Measurements from ENCODE around the gene ATP6V0C. TPM values are rescaled to one million over a fixed set of nuclear protein-coding genes. Genes with fewer than 3 reads are reported as not detected.

ATP6V0C gene
- total and polyA plus RNA-seq, 7 donors, result 33.2 to 233 (median 51.5) TPM

DNA sequence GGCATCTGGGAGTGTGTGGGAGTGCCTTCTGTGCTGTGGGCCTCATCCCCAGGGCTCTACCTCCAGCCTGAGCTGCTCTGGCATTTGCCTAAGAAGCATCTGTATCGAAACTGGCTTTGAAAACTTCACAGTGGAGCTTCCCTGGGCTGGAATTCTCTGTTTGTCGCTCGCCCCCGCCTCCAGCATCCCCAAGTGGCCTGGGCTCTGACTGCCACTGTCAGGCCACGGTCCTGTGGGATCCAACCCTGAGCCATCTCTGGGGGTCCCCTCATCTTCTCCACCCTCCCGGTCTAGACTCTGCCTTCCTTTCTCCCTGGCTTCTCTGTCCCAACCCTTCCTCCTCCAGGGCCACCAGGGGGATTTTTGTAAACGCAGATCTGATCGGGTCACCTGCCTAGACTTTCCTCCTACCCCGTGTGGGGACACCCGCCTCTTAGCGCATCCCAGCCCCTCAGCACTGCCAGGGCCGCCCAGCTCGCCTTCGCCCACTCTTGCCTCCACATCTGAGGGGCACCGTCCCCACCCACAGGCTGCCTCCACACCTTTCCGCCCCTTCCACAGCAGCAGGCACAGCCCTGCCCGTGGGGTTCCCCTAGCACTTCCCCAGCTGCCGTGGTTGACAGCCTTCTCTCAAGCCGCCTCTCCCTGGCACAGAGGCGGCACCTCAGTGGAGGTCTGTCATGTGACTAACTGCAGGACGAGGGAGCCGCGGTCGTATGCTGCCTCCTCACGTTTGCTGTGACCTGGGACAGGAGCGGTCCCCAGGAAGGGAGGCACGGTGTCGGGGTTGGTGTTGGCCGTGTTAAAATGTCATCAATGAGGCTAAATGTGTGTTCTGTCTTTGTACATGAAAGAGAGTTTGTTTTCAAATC is 26.9 kb upstream of the ATP6V0C start:
- no peak for TF ChIP-seq POLR2AphosphoS5 (IDR thresholded peaks at IDR 0.05)
- TF ChIP-seq POLR2A (IDR thresholded peaks at IDR 0.05), result no peak
- TF ChIP-seq, protein P1, sequence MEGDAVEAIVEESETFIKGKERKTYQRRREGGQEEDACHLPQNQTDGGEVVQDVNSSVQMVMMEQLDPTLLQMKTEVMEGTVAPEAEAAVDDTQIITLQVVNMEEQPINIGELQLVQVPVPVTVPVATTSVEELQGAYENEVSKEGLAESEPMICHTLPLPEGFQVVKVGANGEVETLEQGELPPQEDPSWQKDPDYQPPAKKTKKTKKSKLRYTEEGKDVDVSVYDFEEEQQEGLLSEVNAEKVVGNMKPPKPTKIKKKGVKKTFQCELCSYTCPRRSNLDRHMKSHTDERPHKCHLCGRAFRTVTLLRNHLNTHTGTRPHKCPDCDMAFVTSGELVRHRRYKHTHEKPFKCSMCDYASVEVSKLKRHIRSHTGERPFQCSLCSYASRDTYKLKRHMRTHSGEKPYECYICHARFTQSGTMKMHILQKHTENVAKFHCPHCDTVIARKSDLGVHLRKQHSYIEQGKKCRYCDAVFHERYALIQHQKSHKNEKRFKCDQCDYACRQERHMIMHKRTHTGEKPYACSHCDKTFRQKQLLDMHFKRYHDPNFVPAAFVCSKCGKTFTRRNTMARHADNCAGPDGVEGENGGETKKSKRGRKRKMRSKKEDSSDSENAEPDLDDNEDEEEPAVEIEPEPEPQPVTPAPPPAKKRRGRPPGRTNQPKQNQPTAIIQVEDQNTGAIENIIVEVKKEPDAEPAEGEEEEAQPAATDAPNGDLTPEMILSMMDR (IDR thresholded peaks at IDR 0.05), result no peak
- TF ChIP-seq EP300 (IDR thresholded peaks at IDR 0.05), result no peak
- WGBS, 2 donors, result 40 to 50% methylated on average over 29 of the region's 29 CpGs
- H3K4me3 ChIP-seq, result no peak overlapping the region
- peaks cover 0 to 29% (median 25%) of the 10 kb centered on the region in 4 donors for H3K4me1 ChIP-seq
- no peaks in the 10 kb centered on the region for H3K9me3 ChIP-seq
- no peak for DNase-seq
- intact Hi-C loops (cut with DNase I), result no loop called here
- no peak overlapping the region for H3K27ac ChIP-seq
- H3K27me3 ChIP-seq, result no peaks in the 10 kb centered on the region
- H3K36me3 ChIP-seq, result peaks cover 0 to 8% (median 0%) of the 10 kb centered on the region in 4 donors

DNA sequence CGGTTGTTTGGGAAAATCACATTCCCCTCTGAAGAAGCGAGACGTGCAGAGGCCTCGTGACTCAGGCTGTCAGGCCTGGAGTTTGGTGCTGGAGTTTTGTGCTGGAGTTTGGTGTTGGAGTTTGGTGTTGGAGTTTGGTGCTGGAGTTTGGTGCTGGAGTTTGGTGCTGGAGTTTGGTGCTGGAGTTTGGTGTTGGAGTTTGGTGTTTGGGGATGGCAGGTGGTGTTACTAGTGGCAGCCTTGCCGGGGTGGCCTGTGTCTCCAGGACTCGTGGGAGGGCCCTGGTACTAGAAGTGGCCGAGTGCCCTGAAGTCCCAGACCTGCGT is 26.3 kb upstream of the ATP6V0C start:
- Histone ChIP-seq H3K4me3 (no peak overlapping the region), H3K4me1 (peaks cover 0 to 23% (median 20%) of the 10 kb centered on the region in 4 donors), H3K27ac (no peak overlapping the region), H3K36me3 (peaks cover 0 to 8% (median 0%) of the 10 kb centered on the region in 4 donors), H3K27me3 (no peaks in the 10 kb centered on the region), H3K9me3 (no peaks in the 10 kb centered on the region)
- intact Hi-C loops (cut with DNase I), result no loop called here
- 59 to 77% methylated on average over 8 of the region's 8 CpGs for WGBS, 2 donors
- DNase-seq, result no peak
- TF ChIP-seq POLR2AphosphoS5 (IDR thresholded peaks at IDR 0.05) (no peak), POLR2A (IDR thresholded peaks at IDR 0.05) (no peak), EP300 (IDR thresholded peaks at IDR 0.05) (no peak)
- TF ChIP-seq, protein P1 (IDR thresholded peaks at IDR 0.05), result no peak

DNA sequence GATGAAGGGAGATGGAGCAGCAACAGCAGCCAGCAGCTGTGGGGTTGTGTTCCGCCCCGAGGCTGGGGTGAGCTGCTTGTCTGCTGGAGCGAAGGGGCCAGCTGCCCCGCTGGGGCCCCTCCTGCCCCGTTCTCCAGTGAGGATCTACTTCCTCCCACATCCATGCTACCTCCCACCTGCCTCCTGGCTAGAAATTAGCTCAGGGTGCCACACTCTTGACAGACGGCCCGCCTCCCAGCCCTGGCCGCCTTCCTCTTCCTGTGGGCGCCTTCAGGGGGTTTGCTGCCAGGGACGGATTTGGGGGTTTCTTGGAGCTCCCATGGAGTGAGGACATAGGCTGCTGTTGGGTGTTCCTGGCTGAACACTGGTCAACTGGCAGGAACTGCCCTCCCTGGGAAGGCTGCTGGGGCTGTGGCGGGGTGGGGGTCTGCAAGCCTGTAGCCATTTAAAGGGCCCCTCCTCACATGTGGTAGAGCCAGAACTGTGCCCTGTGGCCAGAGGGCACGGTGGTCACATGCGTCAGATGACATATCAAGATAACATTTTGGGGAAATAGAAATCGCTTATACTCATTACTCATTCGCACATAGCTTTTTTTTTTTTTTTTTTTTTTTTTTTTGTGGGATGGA is 25.7 kb upstream of the ATP6V0C start:
- DNase-seq, result no peak
- no peaks in the 10 kb centered on the region for H3K27me3 ChIP-seq
- no peak overlapping the region for H3K4me3 ChIP-seq
- peaks cover 0 to 8% (median 0%) of the 10 kb centered on the region in 4 donors for H3K36me3 ChIP-seq
- H3K9me3 ChIP-seq, result no peaks in the 10 kb centered on the region
- WGBS, 2 donors, result 63 to 87% methylated on average over 15 of the region's 15 CpGs
- no peak overlapping the region for H3K27ac ChIP-seq
- intact Hi-C loops (cut with DNase I), result no loop called here
- H3K4me1 ChIP-seq, result peaks cover 0 to 17% (median 14%) of the 10 kb centered on the region in 4 donors
- TF ChIP-seq, protein P1 (IDR thresholded peaks at IDR 0.05), result no peak
- TF ChIP-seq EP300 (IDR thresholded peaks at IDR 0.05) (no peak), POLR2A (IDR thresholded peaks at IDR 0.05) (no peak), POLR2AphosphoS5 (IDR thresholded peaks at IDR 0.05) (no peak)

DNA sequence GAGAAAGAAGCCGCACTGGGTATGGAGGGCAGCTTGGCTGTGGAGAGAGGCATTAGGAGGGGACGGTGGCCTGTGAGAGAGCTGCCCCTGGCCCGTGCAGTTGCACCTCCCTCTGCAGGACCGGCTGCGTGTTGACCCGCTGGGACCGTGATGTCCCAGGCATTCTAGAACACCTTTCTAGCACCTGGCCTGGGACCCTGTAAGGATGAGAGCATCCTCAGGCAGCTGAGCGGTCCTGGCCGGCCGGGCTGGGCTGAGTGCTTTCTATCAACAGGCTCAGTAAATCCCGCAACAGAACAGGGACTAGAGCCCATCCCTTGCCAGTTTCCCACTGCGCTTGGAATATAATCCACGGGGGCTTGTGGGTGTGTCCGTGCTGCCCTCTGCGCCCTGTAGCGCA is 24.2 kb upstream of the ATP6V0C start:
- TF ChIP-seq, protein P1 (IDR thresholded peaks at IDR 0.05), result no peak
- TF ChIP-seq POLR2AphosphoS5 (IDR thresholded peaks at IDR 0.05) (no peak), POLR2A (IDR thresholded peaks at IDR 0.05) (no peak), EP300 (IDR thresholded peaks at IDR 0.05) (no peak)
- Histone ChIP-seq H3K27ac (no peak overlapping the region), H3K4me1 (peaks cover 0 to 2% (median 0%) of the 10 kb centered on the region in 4 donors), H3K36me3 (peaks cover 0 to 8% (median 0%) of the 10 kb centered on the region in 4 donors), H3K4me3 (no peak overlapping the region), H3K9me3 (no peaks in the 10 kb centered on the region), H3K27me3 (no peaks in the 10 kb centered on the region)
- 94 to 96% methylated on average over 16 of the region's 16 CpGs for WGBS, 2 donors
- intact Hi-C loops (cut with DNase I), result no loop called here
- DNase-seq, result no peak
